ENCODE results near the gene RHBDD2. TPM values are rescaled to one million over a fixed set of nuclear protein-coding genes. Genes with fewer than 3 reads are reported as not detected.
"Not testable (repeated sequence)": the region's sequence is repeated elsewhere in the genome, so short reads cannot be mapped to it uniquely, and the experiment has no call there.

The RHBDD2 gene
- total RNA-seq, 2 experiments from 2014 or later: 21.7 to 23.1 TPM

GRCh38 chr7:75896803-75897327 is 18.0 kb downstream of the RHBDD2 start:
- DNase-seq (no peak), ATAC-seq (no peak)
- Mint-ChIP-seq H3K4me1 (ENCODE audit: low read depth) (no peaks in the 10 kb centered on the region), H3K36me3 (ENCODE audit: low read depth) (no peaks in the 10 kb centered on the region), H3K27ac (no peak overlapping the region), H3K9me3 (no peaks in the 10 kb centered on the region), H3K4me3 (no peak overlapping the region), H3K27me3 (no peaks in the 10 kb centered on the region)
- CTCF ChIA-PET: interaction anchor here (1.5 kb wide), 1 partner anchor 123 kb away, joined by 3 read pairs; no protein-coding TSS in a partner anchor
- intact Hi-C loops (cut with micrococcal nuclease): no loop called here
- POLR2A ChIA-PET: no interaction called here
- TF ChIP-seq CTCF (IDR thresholded peaks at IDR 0.05): no peak

GRCh38 chr7:75900617-75901315 is 21.9 kb downstream of the RHBDD2 start:
- TF ChIP-seq CTCF (IDR thresholded peaks at IDR 0.05): no peak
- no peak overlapping the region for H3K4me3 Mint-ChIP-seq
- ATAC-seq: no peak
- no peaks in the 10 kb centered on the region for H3K4me1 Mint-ChIP-seq (ENCODE audit: low read depth)
- H3K27me3 Mint-ChIP-seq: no peaks in the 10 kb centered on the region
- ChIA-PET POLR2A (interaction anchor here (1.1 kb wide), 1 partner anchor 15 kb away, joined by 3 read pairs; no protein-coding TSS in a partner anchor), CTCF (no interaction called here)
- intact Hi-C loops (cut with micrococcal nuclease): no loop called here
- H3K36me3 Mint-ChIP-seq (ENCODE audit: low read depth): no peaks in the 10 kb centered on the region
- no peak overlapping the region for H3K27ac Mint-ChIP-seq
- DNase-seq: no peak
- H3K9me3 Mint-ChIP-seq: no peaks in the 10 kb centered on the region

- peaks cover 6% of the 10 kb centered on the region for H3K4me1 Mint-ChIP-seq (ENCODE audit: low read depth)
- ATAC-seq (no peak), DNase-seq (no peak)
- no peak for TF ChIP-seq CTCF (IDR thresholded peaks at IDR 0.05)
- no peak overlapping the region for H3K4me3 Mint-ChIP-seq
- ChIA-PET CTCF (no interaction called here), POLR2A (interaction anchor here (0.8 to 1.2 kb wide), 2 partner anchors 9 to 17 kb away, joined by 3 to 4 read pairs; partner anchors contain the start of gene POR)
- intact Hi-C loops (cut with micrococcal nuclease): no loop called here
- H3K27me3 Mint-ChIP-seq: no peaks in the 10 kb centered on the region
- H3K36me3 Mint-ChIP-seq (ENCODE audit: low read depth): no peaks in the 10 kb centered on the region
- no peak overlapping the region for H3K27ac Mint-ChIP-seq
- H3K9me3 Mint-ChIP-seq: no peaks in the 10 kb centered on the region
Observed at GRCh38 chr7:75905785-75906604, 27.2 kb downstream of the RHBDD2 start.

- intact Hi-C loops (cut with micrococcal nuclease): no loop called here
- Mint-ChIP-seq H3K9me3 (no peaks in the 10 kb centered on the region), H3K27me3 (no peaks in the 10 kb centered on the region), H3K27ac (no peak overlapping the region), H3K4me1 (ENCODE audit: low read depth) (peaks cover 6% of the 10 kb centered on the region), H3K4me3 (no peak overlapping the region), H3K36me3 (ENCODE audit: low read depth) (no peaks in the 10 kb centered on the region)
- DNase-seq (no peak), ATAC-seq (no peak)
- POLR2A ChIA-PET: interaction anchor here (1.2 kb wide), 1 partner anchor 8 kb away, joined by 4 read pairs; the partner anchor contains the start of gene POR
- CTCF ChIA-PET: no interaction called here
- TF ChIP-seq CTCF (IDR thresholded peaks at IDR 0.05): no peak
Observed at GRCh38 chr7:75906991-75907667, 28.3 kb downstream of the RHBDD2 start.

GRCh38 chr7:75907668-75908039 is 28.8 kb downstream of the RHBDD2 start:
- intact Hi-C loops (cut with micrococcal nuclease): not testable (repeated sequence)

More at GRCh38 chr7:75907668-75908039, 28.8 kb downstream of the RHBDD2 start:
- POLR2A ChIA-PET; H3K4me3 Mint-ChIP-seq; H3K27me3 Mint-ChIP-seq; H3K36me3 Mint-ChIP-seq (ENCODE audit: low read depth); H3K27ac Mint-ChIP-seq; CTCF ChIA-PET; H3K4me1 Mint-ChIP-seq (ENCODE audit: low read depth); DNase-seq; H3K9me3 Mint-ChIP-seq; ATAC-seq: not testable (repeated sequence)
